ENCODE data around the gene KCNK15. TPM values are rescaled to one million over a fixed set of nuclear protein-coding genes. Genes with fewer than 3 reads are reported as not detected.

The KCNK15 gene
- total and polyA plus RNA-seq, 4 donors: 0.08 to 0.11 (median 0.08) TPM; not detected in 1

GRCh38 chr20:44714102-44714700, 31.5 kb upstream of the KCNK15 start:
- H3K4me3 ChIP-seq (ENCODE audit: low read depth in 1 of 3, low read length in 3 of 3): no peak overlapping the region
- peak; percentile 37 for TF ChIP-seq NR2F2 (IDR thresholded peaks at IDR 0.05)
- TF ChIP-seq CTCF (IDR thresholded peaks at IDR 0.05; ENCODE audit: low read depth, low read length, missing input control): no peak
- TF ChIP-seq SP1 (IDR thresholded peaks at IDR 0.05): peak; percentile 40
- no peak for DNase-seq (ENCODE audit: low spot score)
- no peaks in the 10 kb centered on the region for H3K36me3 ChIP-seq (ENCODE audit: control insufficient read depth in 4 of 4, insufficient read depth in 3 of 4, low read depth in 1 of 4, low read length in 3 of 4)
- 65% methylated on average over 13 of the region's 13 CpGs for WGBS
- H3K27me3 ChIP-seq (ENCODE audit: control insufficient read depth in 4 of 4, insufficient read depth in 4 of 4, low read length in 3 of 4): no peaks in the 10 kb centered on the region
- H3K9ac ChIP-seq (ENCODE audit: low read depth in 1 of 2, low read length in 2 of 2): no peak overlapping the region
- peaks cover 0 to 8% (median 0%) of the 10 kb centered on the region in 4 donors for H3K4me1 ChIP-seq (ENCODE audit: control insufficient read depth in 4 of 4, insufficient read depth in 4 of 4, low read length in 3 of 4)
- no peak overlapping the region for H3K27ac ChIP-seq (ENCODE audit: low read depth in 1 of 2, low read length in 2 of 2)
- H3K9me3 ChIP-seq (ENCODE audit: control insufficient read depth in 4 of 4, low read length in 3 of 4): no peaks in the 10 kb centered on the region

- Histone ChIP-seq H3K9ac (ENCODE audit: low read depth in 1 of 2, low read length in 2 of 2) (no peak within 1 kb of the TSS), H3K9me3 (ENCODE audit: control insufficient read depth in 4 of 4, low read length in 3 of 4) (no peaks in the 10 kb centered on the region), H3K27ac (ENCODE audit: low read depth in 1 of 2, low read length in 2 of 2) (no peak within 1 kb of the TSS), H3K27me3 (ENCODE audit: control insufficient read depth in 4 of 4, insufficient read depth in 4 of 4, low read length in 3 of 4) (no peaks in the 10 kb centered on the region), H3K4me1 (ENCODE audit: control insufficient read depth in 4 of 4, insufficient read depth in 4 of 4, low read length in 3 of 4) (peaks cover 0 to 8% (median 0%) of the 10 kb centered on the region in 4 donors), H3K4me3 (ENCODE audit: low read depth in 1 of 3, low read length in 3 of 3) (no peak within 1 kb of the TSS), H3K36me3 (ENCODE audit: control insufficient read depth in 4 of 4, insufficient read depth in 3 of 4, low read depth in 1 of 4, low read length in 3 of 4) (no peaks in the 10 kb centered on the region)
- TF ChIP-seq GABPA (IDR thresholded peaks at IDR 0.05 in 1 of 2, conservative IDR thresholded peaks at IDR 0.05 in 1 of 2) (no peak), HNF4A (conservative IDR thresholded peaks at IDR 0.05) (no peak), NR2F2 (IDR thresholded peaks at IDR 0.05) (peak; percentile 20)
- DNase-seq (ENCODE audit: low spot score): peak; percentile 70
- WGBS: 39% methylated on average over 28 of the region's 28 CpGs
Measured at GRCh38 chr20:44714701-44715498, 30.8 kb upstream of the KCNK15 start, which contains the start of gene CCN5. TSS of gene CCN5 (plus strand) at chr20:44715369. CDS start at chr20:44715391, 22 bp downstream.

GRCh38 chr20:44715499-44716308, 30.0 kb upstream of the KCNK15 start:
- no peak for TF ChIP-seq REST (IDR thresholded peaks at IDR 0.05)
- TF ChIP-seq GABPA (IDR thresholded peaks at IDR 0.05 in 1 of 2, conservative IDR thresholded peaks at IDR 0.05 in 1 of 2): no peak
- TF ChIP-seq JUND (IDR thresholded peaks at IDR 0.05): no peak
- Histone ChIP-seq H3K9me3 (ENCODE audit: control insufficient read depth in 4 of 4, low read length in 3 of 4) (no peaks in the 10 kb centered on the region), H3K9ac (ENCODE audit: low read depth in 1 of 2, low read length in 2 of 2) (no peak overlapping the region), H3K4me3 (ENCODE audit: low read depth in 1 of 3, low read length in 3 of 3) (no peak overlapping the region), H3K27me3 (ENCODE audit: control insufficient read depth in 4 of 4, insufficient read depth in 4 of 4, low read length in 3 of 4) (no peaks in the 10 kb centered on the region), H3K27ac (ENCODE audit: low read depth in 1 of 2, low read length in 2 of 2) (no peak overlapping the region), H3K36me3 (ENCODE audit: control insufficient read depth in 4 of 4, insufficient read depth in 3 of 4, low read depth in 1 of 4, low read length in 3 of 4) (no peaks in the 10 kb centered on the region), H3K4me1 (ENCODE audit: control insufficient read depth in 4 of 4, insufficient read depth in 4 of 4, low read length in 3 of 4) (peaks cover 0 to 8% (median 0%) of the 10 kb centered on the region in 4 donors)
- WGBS: 87% methylated on average over 5 of the region's 5 CpGs
- no peak for DNase-seq (ENCODE audit: low spot score)
